ENCODE data around the gene TNN. TPM values are rescaled to one million over a fixed set of nuclear protein-coding genes. Genes with fewer than 3 reads are reported as not detected.

Gene TNN
- total RNA-seq, 1 experiment from 2014 or later: 0.07 TPM

DNA sequence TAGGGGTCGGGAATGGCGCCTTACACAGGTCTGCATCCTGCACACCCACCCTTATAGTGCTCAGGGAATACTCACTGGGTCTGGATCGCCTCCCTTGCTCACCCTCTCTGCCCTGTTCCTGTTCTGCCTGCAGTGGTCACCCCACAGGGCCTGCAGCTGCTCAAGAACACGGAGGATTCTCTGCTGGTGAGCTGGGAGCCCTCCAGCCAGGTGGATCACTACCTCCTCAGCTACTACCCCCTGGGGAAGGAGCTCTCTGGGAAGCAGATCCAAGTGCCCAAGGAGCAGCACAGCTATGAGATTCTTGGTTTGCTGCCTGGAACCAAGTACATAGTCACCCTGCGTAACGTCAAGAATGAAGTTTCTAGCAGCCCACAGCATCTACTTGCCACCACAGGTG is 12.4 kb downstream of the TNN start:
- H3K27me3 Mint-ChIP-seq (ENCODE audit: unreplicated experiment): peaks cover 95% of the 10 kb centered on the region
- no peak overlapping the region for H3K4me3 Mint-ChIP-seq (ENCODE audit: low read depth, unreplicated experiment)
- H3K4me1 Mint-ChIP-seq (ENCODE audit: low read depth, unreplicated experiment): no peaks in the 10 kb centered on the region
- TF ChIP-seq, protein P1, sequence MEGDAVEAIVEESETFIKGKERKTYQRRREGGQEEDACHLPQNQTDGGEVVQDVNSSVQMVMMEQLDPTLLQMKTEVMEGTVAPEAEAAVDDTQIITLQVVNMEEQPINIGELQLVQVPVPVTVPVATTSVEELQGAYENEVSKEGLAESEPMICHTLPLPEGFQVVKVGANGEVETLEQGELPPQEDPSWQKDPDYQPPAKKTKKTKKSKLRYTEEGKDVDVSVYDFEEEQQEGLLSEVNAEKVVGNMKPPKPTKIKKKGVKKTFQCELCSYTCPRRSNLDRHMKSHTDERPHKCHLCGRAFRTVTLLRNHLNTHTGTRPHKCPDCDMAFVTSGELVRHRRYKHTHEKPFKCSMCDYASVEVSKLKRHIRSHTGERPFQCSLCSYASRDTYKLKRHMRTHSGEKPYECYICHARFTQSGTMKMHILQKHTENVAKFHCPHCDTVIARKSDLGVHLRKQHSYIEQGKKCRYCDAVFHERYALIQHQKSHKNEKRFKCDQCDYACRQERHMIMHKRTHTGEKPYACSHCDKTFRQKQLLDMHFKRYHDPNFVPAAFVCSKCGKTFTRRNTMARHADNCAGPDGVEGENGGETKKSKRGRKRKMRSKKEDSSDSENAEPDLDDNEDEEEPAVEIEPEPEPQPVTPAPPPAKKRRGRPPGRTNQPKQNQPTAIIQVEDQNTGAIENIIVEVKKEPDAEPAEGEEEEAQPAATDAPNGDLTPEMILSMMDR (IDR thresholded peaks at IDR 0.05; ENCODE audit: unreplicated experiment): no peak
- H3K36me3 Mint-ChIP-seq (ENCODE audit: insufficient read depth, unreplicated experiment): no peaks in the 10 kb centered on the region
- BruUV-seq (replicated peaks): no TSS peak
- DNase-seq: no peak
- no peaks in the 10 kb centered on the region for H3K9me3 Mint-ChIP-seq (ENCODE audit: low read depth, unreplicated experiment)
- intact Hi-C loops (cut with micrococcal nuclease; ENCODE audit: unreplicated experiment): no loop called here
- H3K27ac Mint-ChIP-seq (ENCODE audit: unreplicated experiment): no peak overlapping the region
- CTCF ChIA-PET: no interaction called here

- CTCF ChIA-PET: no interaction called here
Measured at GRCh38 chr1:175081983-175082382, 14.3 kb downstream of the TNN start.

DNA sequence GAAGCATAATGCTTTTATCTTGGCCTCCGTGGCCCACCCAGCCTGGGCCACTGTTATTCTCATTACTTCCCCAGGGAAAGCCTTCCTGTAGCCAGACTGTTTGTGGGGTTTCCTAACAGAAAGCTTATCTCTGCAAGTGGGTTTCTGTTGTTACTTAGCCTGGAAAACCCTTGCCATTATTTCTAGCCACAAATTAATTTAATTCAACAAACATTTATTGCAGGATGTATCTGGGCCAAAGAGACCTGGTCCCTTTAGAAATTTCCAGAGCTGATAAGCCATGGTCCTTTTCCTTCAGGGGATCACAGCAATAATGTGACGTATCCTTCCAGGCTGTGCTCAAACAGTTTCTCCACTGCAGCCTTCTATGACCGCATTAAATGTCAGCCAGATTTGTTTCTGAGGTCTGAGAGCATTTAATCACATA is 20.9 kb downstream of the TNN start:
- Mint-ChIP-seq H3K4me1 (ENCODE audit: low read depth, unreplicated experiment) (no peaks in the 10 kb centered on the region), H3K36me3 (ENCODE audit: insufficient read depth, unreplicated experiment) (no peaks in the 10 kb centered on the region), H3K4me3 (ENCODE audit: low read depth, unreplicated experiment) (no peak overlapping the region), H3K27me3 (ENCODE audit: unreplicated experiment) (peaks cover 60% of the 10 kb centered on the region), H3K27ac (ENCODE audit: unreplicated experiment) (no peak overlapping the region), H3K9me3 (ENCODE audit: low read depth, unreplicated experiment) (no peaks in the 10 kb centered on the region)
- no TSS peak for BruUV-seq (replicated peaks)
- CTCF ChIA-PET: interaction anchor here (1.2 kb wide), 1 partner anchor 37 kb away, joined by 3 read pairs; no protein-coding TSS in a partner anchor
- DNase-seq: no peak
- TF ChIP-seq, protein P1 (IDR thresholded peaks at IDR 0.05; ENCODE audit: unreplicated experiment): no peak
- intact Hi-C loops (cut with micrococcal nuclease; ENCODE audit: unreplicated experiment): no loop called here

More at GRCh38 chr1:175081983-175082382, 14.3 kb downstream of the TNN start:
- Mint-ChIP-seq H3K9me3 (ENCODE audit: low read depth, unreplicated experiment) (no peaks in the 10 kb centered on the region), H3K27ac (ENCODE audit: unreplicated experiment) (no peak overlapping the region), H3K36me3 (ENCODE audit: insufficient read depth, unreplicated experiment) (no peaks in the 10 kb centered on the region), H3K27me3 (ENCODE audit: unreplicated experiment) (peaks cover 89% of the 10 kb centered on the region), H3K4me1 (ENCODE audit: low read depth, unreplicated experiment) (no peaks in the 10 kb centered on the region), H3K4me3 (ENCODE audit: low read depth, unreplicated experiment) (no peak overlapping the region)
- no TSS peak for BruUV-seq (replicated peaks)
- TF ChIP-seq, protein P1 (IDR thresholded peaks at IDR 0.05; ENCODE audit: unreplicated experiment): no peak
- DNase-seq: no peak
- intact Hi-C loops (cut with micrococcal nuclease; ENCODE audit: unreplicated experiment): no loop called here

- DNase-seq: no peak
- CTCF ChIA-PET: interaction anchor here (1.2 kb wide), 1 partner anchor 36 kb away, joined by 3 read pairs; no protein-coding TSS in a partner anchor
- Mint-ChIP-seq H3K4me1 (ENCODE audit: low read depth, unreplicated experiment) (no peaks in the 10 kb centered on the region), H3K36me3 (ENCODE audit: insufficient read depth, unreplicated experiment) (no peaks in the 10 kb centered on the region), H3K27me3 (ENCODE audit: unreplicated experiment) (peaks cover 59% of the 10 kb centered on the region), H3K4me3 (ENCODE audit: low read depth, unreplicated experiment) (no peak overlapping the region), H3K9me3 (ENCODE audit: low read depth, unreplicated experiment) (no peaks in the 10 kb centered on the region), H3K27ac (ENCODE audit: unreplicated experiment) (no peak overlapping the region)
- TF ChIP-seq, protein P1 (IDR thresholded peaks at IDR 0.05; ENCODE audit: unreplicated experiment): no peak
- BruUV-seq (replicated peaks): no TSS peak
- intact Hi-C loops (cut with micrococcal nuclease; ENCODE audit: unreplicated experiment): no loop called here
Measured at GRCh38 chr1:175089136-175089718, 21.6 kb downstream of the TNN start.
